ENCODE measurements around the gene CFAP45. TPM values are rescaled to one million over a fixed set of nuclear protein-coding genes. Genes with fewer than 3 reads are reported as not detected.

CFAP45 gene
- polyA plus RNA-seq, 1 of the 3 experiments (the other 2 are of a cell fraction): 0.74 TPM

DNA sequence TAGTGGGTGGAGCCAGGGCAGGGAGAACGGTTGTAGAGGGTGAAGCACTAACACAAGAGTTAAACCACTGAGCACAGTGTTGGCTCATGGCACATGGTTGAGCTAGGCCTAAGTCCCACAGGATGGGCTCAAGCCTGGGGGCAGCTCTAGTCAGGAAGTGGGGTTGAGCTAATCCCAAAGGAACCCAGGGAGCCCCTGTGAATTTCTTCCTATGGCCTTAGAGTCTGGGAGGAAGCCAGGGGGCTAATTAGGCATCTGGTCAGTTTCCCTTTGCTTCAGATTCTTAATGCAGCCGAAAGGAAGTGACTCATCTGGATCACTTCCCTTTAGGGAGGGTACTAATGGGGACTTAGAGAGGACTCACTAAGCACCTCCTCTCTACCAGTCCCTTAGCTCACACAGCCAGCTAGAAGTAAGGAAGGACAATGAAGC is 10.1 kb downstream of the CFAP45 start:
- no peaks in the 10 kb centered on the region for H3K9me3 ChIP-seq
- peaks cover 9% of the 10 kb centered on the region for H3F3A ChIP-seq (replicated peaks; ENCODE audit: insufficient read depth)
- ChIA-PET CTCF (interaction anchor here (0.6 to 14.6 kb wide), 20 partner anchors 9 to 1130 kb away, joined by 3 to 533 read pairs (median 7); partner anchors contain the start of genes DUSP23 and FCRL6), POLR2A (interaction anchor here (1.8 kb wide), 1 partner anchor 91 kb away, joined by 6 read pairs; no protein-coding TSS in a partner anchor)
- H3K79me2 ChIP-seq (ENCODE audit: insufficient read depth): no peaks in the 10 kb centered on the region
- H2AFZ ChIP-seq (ENCODE audit: low read depth): peak overlapping the region; percentile 61
- no peaks in the 10 kb centered on the region for H3K36me3 ChIP-seq (replicated peaks in 1 of 2; ENCODE audit: control insufficient read depth in 1 of 2, insufficient read depth in 2 of 2, low read length in 1 of 2)
- H3K9me2 ChIP-seq: no peaks in the 10 kb centered on the region
- peak overlapping the region; percentile 41; the same call in 1 of the 2 replicates for H3K4me2 ChIP-seq
- H3K27ac ChIP-seq (ENCODE audit: low read depth in 2 of 2, low read length in 1 of 2): peak overlapping the region; percentile 78 to 94
- no peaks in the 10 kb centered on the region for H3K27me3 ChIP-seq (ENCODE audit: insufficient read depth)
- H3K4me1 ChIP-seq (ENCODE audit: control insufficient read depth in 1 of 2, insufficient read depth in 2 of 2, low read depth in 1 of 2, low read length in 1 of 2): peaks cover 13 to 25% of the 10 kb centered on the region in 2 experiments
- peak overlapping the region; percentile 28; the same call in 1 of the 2 replicates for H3K9ac ChIP-seq
- no peak overlapping the region for H3K4me3 ChIP-seq (ENCODE audit: low read depth in 2 of 2, low read length in 1 of 2)
- no peaks in the 10 kb centered on the region for H4K20me1 ChIP-seq (ENCODE audit: insufficient read depth)
- WGBS (ENCODE audit: low lambda C conversion rate): 20% methylated on average over 2 of the region's 2 CpGs
- peak; percentile 39 for DNase-seq
- TF ChIP-seq, protein P1, sequence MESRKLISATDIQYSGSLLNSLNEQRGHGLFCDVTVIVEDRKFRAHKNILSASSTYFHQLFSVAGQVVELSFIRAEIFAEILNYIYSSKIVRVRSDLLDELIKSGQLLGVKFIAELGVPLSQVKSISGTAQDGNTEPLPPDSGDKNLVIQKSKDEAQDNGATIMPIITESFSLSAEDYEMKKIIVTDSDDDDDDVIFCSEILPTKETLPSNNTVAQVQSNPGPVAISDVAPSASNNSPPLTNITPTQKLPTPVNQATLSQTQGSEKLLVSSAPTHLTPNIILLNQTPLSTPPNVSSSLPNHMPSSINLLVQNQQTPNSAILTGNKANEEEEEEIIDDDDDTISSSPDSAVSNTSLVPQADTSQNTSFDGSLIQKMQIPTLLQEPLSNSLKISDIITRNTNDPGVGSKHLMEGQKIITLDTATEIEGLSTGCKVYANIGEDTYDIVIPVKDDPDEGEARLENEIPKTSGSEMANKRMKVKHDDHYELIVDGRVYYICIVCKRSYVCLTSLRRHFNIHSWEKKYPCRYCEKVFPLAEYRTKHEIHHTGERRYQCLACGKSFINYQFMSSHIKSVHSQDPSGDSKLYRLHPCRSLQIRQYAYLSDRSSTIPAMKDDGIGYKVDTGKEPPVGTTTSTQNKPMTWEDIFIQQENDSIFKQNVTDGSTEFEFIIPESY (IDR thresholded peaks at IDR 0.05; ENCODE audit: borderline replicate concordance, low read depth): no peak
- no peak for TF ChIP-seq EZH2phosphoT487 (IDR thresholded peaks at IDR 0.05; ENCODE audit: borderline replicate concordance, low read depth)
- TF ChIP-seq NFIC (IDR thresholded peaks at IDR 0.05; ENCODE audit: borderline replicate concordance): peak; percentile 94
- no peak for TF ChIP-seq RCOR1 (IDR thresholded peaks at IDR 0.05; ENCODE audit: low read length)
- TF ChIP-seq JUND (IDR thresholded peaks at IDR 0.05): peak; percentile 85
- TF ChIP-seq FOXJ3 (CRISPR knock-in tag; IDR thresholded peaks at IDR 0.05): no peak
- TF ChIP-seq, protein P2, sequence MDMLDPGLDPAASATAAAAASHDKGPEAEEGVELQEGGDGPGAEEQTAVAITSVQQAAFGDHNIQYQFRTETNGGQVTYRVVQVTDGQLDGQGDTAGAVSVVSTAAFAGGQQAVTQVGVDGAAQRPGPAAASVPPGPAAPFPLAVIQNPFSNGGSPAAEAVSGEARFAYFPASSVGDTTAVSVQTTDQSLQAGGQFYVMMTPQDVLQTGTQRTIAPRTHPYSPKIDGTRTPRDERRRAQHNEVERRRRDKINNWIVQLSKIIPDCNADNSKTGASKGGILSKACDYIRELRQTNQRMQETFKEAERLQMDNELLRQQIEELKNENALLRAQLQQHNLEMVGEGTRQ (IDR thresholded peaks at IDR 0.05; ENCODE audit: borderline replicate concordance, low read depth, low read length): no peak
- peak in 1 of 2 experiments; percentile 77; a peak in 1 of 4 replicates for TF ChIP-seq EP300 (IDR thresholded peaks at IDR 0.05; ENCODE audit: borderline replicate concordance in 1 of 2, low read depth in 1 of 2, low read length in 1 of 2)
- peak; percentile 46; the same call in 1 of the 2 replicates for TF ChIP-seq TEAD4 (IDR thresholded peaks at IDR 0.05; ENCODE audit: borderline replicate concordance, insufficient read depth)
- no peak for TF ChIP-seq CHD2 (IDR thresholded peaks at IDR 0.05; ENCODE audit: low read length, partially characterized antibody)
- peak; percentile 33; the same call in 1 of the 2 replicates for TF ChIP-seq SIN3A (IDR thresholded peaks at IDR 0.05; ENCODE audit: borderline replicate concordance, low read depth, low read length)
- TF ChIP-seq MXI1 (IDR thresholded peaks at IDR 0.05; ENCODE audit: low read depth, low read length): no peak
- no peak for TF ChIP-seq NRF1 (IDR thresholded peaks at IDR 0.05; ENCODE audit: low read depth, low read length)
- no peak for TF ChIP-seq FOXM1 (IDR thresholded peaks at IDR 0.05; ENCODE audit: low read depth)
- TF ChIP-seq POLR2AphosphoS5 (IDR thresholded peaks at IDR 0.05; ENCODE audit: low read depth, low read length): peak; percentile 77; the same call in 1 of the 2 replicates
- peak; percentile 90 for TF ChIP-seq TCF12 (IDR thresholded peaks at IDR 0.05)
- TF ChIP-seq, protein P3, sequence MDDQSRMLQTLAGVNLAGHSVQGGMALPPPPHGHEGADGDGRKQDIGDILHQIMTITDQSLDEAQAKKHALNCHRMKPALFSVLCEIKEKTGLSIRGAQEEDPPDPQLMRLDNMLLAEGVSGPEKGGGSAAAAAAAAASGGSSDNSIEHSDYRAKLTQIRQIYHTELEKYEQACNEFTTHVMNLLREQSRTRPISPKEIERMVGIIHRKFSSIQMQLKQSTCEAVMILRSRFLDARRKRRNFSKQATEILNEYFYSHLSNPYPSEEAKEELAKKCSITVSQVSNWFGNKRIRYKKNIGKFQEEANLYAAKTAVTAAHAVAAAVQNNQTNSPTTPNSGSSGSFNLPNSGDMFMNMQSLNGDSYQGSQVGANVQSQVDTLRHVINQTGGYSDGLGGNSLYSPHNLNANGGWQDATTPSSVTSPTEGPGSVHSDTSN (IDR thresholded peaks at IDR 0.05): peak; percentile 52; the same call in 1 of the 2 replicates
- TF ChIP-seq, protein P4, sequence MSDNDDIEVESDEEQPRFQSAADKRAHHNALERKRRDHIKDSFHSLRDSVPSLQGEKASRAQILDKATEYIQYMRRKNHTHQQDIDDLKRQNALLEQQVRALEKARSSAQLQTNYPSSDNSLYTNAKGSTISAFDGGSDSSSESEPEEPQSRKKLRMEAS (IDR thresholded peaks at IDR 0.05; ENCODE audit: low read depth): peak; percentile 96
- peak; percentile 47; the same call in 1 of the 2 replicates for TF ChIP-seq ELF1 (IDR thresholded peaks at IDR 0.05)
- TF ChIP-seq, protein P5, sequence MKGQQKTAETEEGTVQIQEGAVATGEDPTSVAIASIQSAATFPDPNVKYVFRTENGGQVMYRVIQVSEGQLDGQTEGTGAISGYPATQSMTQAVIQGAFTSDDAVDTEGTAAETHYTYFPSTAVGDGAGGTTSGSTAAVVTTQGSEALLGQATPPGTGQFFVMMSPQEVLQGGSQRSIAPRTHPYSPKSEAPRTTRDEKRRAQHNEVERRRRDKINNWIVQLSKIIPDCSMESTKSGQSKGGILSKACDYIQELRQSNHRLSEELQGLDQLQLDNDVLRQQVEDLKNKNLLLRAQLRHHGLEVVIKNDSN (IDR thresholded peaks at IDR 0.05; ENCODE audit: borderline replicate concordance, low read depth): no peak
- peak; percentile 42; the same call in 1 of the 2 replicates for TF ChIP-seq RXRA (IDR thresholded peaks at IDR 0.05; ENCODE audit: borderline replicate concordance, low read depth)
- TF ChIP-seq FOSL2 (IDR thresholded peaks at IDR 0.05; ENCODE audit: borderline replicate concordance, low read depth): peak; percentile 90
- TF ChIP-seq GABPA (IDR thresholded peaks at IDR 0.05; ENCODE audit: low read depth): peak; percentile 47
- TF ChIP-seq CTCF (IDR thresholded peaks at IDR 0.05): no peak
- TF ChIP-seq SMC3 (IDR thresholded peaks at IDR 0.05; ENCODE audit: low read depth, low read length): no peak

Data from SK-N-SH (cell line).